ENCODE measurements around the gene LIN9.

DNA sequence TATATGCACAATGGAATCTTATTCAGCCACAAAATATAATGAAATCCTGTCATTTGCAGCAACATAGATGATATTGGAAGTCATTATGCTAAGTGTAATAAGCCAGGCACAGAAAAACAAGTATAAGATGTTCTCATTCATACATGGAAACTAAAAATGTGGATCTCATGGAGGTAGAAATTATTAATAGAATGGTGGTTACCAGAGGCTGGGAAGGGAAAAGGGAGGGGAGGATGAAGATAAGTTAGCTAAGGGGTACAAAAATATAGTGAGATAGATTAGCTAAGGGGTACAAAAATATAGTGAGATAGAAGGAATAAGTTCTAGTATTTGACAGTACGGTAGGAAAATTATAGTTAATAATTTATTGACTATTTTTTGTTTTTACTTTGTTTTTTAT, 27.9 kb downstream of the LIN9 start:
- TF ChIP-seq HDAC2 (IDR thresholded peaks at IDR 0.05; ENCODE audit: borderline replicate concordance in 1 of 2, low read depth in 2 of 2, low read length in 2 of 2) (no peak), ASH2L (IDR thresholded peaks at IDR 0.05; ENCODE audit: low read length) (no peak), CHD1 (IDR thresholded peaks at IDR 0.05; ENCODE audit: low read depth, low read length) (no peak), EZH2 (IDR thresholded peaks at IDR 0.05; ENCODE audit: low read depth, low read length, severe bottlenecking) (no peak), HDAC6 (IDR thresholded peaks at IDR 0.05; ENCODE audit: low read depth, low read length) (no peak), SP1 (IDR thresholded peaks at IDR 0.05; ENCODE audit: low read depth, low read length) (no peak), EP300 (IDR thresholded peaks at IDR 0.05; ENCODE audit: borderline replicate concordance in 1 of 2, low read depth in 2 of 2, low read length in 2 of 2) (no peak), CREB1 (IDR thresholded peaks at IDR 0.05) (no peak), GABPA (IDR thresholded peaks at IDR 0.05; ENCODE audit: borderline replicate concordance, insufficient read depth, low read length) (no peak), CHD7 (IDR thresholded peaks at IDR 0.05; ENCODE audit: insufficient replicate concordance, low read length) (no peak), TEAD4 (IDR thresholded peaks at IDR 0.05; ENCODE audit: low read depth, low read length) (no peak), GTF2F1 (IDR thresholded peaks at IDR 0.05; ENCODE audit: borderline replicate concordance, low read depth, low read length) (no peak), TAF1 (IDR thresholded peaks at IDR 0.05; ENCODE audit: low read depth, low read length) (no peak)
- TF ChIP-seq, protein P1, sequence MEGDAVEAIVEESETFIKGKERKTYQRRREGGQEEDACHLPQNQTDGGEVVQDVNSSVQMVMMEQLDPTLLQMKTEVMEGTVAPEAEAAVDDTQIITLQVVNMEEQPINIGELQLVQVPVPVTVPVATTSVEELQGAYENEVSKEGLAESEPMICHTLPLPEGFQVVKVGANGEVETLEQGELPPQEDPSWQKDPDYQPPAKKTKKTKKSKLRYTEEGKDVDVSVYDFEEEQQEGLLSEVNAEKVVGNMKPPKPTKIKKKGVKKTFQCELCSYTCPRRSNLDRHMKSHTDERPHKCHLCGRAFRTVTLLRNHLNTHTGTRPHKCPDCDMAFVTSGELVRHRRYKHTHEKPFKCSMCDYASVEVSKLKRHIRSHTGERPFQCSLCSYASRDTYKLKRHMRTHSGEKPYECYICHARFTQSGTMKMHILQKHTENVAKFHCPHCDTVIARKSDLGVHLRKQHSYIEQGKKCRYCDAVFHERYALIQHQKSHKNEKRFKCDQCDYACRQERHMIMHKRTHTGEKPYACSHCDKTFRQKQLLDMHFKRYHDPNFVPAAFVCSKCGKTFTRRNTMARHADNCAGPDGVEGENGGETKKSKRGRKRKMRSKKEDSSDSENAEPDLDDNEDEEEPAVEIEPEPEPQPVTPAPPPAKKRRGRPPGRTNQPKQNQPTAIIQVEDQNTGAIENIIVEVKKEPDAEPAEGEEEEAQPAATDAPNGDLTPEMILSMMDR (IDR thresholded peaks at IDR 0.05; ENCODE audit: control extremely low read depth in 1 of 3, insufficient read depth in 1 of 3, low read depth in 1 of 3, low read length in 3 of 3), result no peak

Measured in H1 (cell line).